Measurements from ENCODE around the gene KLHL18.

DNA sequence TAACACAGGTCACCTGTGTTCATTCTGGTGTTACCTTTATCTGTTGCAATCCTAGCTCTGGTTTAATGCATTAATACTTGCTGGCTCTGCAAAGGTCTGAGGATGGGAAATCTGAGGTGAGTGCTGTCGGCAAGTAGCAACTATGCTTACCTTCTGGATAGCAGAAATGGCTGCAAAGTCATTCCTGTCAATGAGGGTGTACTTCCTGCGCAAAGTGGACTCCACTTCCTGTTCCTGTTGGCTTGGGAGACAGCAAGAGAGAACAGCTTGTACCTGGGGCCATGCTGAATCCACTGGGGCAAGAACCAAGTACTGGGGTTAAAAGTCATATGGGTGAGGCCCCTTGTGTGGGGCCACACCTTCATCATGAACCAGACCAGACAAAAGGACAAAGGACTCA, 37.5 kb upstream of the KLHL18 start:
- TF ChIP-seq, protein P1, sequence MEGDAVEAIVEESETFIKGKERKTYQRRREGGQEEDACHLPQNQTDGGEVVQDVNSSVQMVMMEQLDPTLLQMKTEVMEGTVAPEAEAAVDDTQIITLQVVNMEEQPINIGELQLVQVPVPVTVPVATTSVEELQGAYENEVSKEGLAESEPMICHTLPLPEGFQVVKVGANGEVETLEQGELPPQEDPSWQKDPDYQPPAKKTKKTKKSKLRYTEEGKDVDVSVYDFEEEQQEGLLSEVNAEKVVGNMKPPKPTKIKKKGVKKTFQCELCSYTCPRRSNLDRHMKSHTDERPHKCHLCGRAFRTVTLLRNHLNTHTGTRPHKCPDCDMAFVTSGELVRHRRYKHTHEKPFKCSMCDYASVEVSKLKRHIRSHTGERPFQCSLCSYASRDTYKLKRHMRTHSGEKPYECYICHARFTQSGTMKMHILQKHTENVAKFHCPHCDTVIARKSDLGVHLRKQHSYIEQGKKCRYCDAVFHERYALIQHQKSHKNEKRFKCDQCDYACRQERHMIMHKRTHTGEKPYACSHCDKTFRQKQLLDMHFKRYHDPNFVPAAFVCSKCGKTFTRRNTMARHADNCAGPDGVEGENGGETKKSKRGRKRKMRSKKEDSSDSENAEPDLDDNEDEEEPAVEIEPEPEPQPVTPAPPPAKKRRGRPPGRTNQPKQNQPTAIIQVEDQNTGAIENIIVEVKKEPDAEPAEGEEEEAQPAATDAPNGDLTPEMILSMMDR (conservative IDR thresholded peaks at IDR 0.05; ENCODE audit: low read length), result no peak
- no peak for TF ChIP-seq EZH2phosphoT487 (IDR thresholded peaks at IDR 0.05; ENCODE audit: borderline replicate concordance, low read depth, low read length)

Measured in OCI-LY7 (cell line).